NCI-H1105 treated with DMSO at 0.1 percent for 48 hours (cell line): ENCODE measurements around the gene DOK7.

Experiments used
- DNase-seq: peaks from one replicate; lab custom pipeline; 2025; lab: John Stamatoyannopoulos, UW

Gene DOK7

GRCh38 chr4:3487861-3488260 is 24.8 kb downstream of the DOK7 start:
- DNase-seq, result no peak

DNA sequence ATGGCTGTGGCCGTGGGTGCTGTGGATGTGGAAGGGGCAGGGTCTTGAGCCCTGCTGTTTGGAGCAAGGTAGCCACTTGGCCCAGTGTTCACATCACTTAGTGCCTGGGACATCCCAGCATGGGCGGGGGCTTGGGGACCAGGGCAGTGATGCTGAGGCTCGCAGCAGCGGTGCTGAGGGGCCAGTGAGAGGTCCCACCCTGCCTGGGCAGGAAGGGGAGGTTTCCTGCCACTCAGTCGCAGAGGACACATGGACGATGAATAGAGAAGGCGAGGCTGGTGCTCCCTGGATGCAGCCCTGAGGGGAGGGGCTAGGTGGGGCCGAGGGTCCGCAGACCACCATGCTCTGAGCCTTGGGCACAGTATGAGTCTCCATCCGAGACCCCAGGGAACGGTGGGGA is 25.7 kb downstream of the DOK7 start:
- DNase-seq, result no peak

DNA sequence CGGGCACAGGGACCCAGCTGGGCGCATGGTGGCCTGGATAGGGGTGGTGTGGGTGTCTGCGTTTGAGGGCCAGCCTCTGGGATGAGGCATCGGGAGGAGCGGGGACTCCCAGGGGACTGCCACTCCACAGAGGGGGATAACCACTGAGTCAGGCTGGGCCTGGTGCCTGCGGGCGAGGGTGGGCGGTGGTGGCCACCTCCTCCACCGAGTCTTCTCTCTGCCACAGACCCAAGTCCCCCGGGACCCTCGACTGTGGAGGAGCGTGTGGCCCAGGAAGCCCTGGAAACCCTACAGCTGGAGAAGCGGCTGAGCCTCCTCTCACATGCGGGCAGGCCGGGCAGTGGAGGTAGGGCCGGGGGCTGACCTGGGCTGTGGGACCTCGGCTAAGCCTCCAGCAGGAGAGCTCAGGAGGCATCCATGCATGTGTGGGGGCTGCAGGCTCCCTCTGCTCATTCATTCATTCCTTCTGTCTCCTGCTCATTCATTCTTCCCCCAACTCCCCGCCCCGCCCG is 26.4 kb downstream of the DOK7 start:
- DNase-seq, result no peak

GRCh38 chr4:3491681-3492405 is 28.7 kb downstream of the DOK7 start:
- no peak for DNase-seq

- no peak for DNase-seq
Observed at GRCh38 chr4:3492741-3493719, 29.9 kb downstream of the DOK7 start.

- DNase-seq, result no peak
Observed at GRCh38 chr4:3493720-3494461, 30.8 kb downstream of the DOK7 start.

DNA sequence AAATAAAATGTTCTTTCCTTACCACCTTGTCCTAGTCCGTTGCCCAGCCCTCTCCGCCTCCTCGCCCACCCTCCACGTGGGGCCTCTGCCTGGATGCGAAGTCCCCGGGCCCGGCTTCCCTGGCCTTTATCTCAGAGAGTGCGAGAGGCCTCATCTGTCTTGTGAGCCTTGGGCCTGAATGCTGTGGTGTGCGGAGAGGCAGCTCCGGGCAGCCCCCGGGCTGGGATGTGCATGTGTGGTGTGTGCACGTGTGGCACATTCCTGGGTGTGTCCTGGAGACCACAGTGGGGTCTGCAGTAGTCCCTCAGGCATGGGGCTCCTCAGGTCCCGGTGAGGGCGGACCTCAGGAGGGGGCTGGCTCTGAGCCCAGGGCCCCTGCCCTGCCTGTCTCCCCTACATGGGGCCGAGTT is 31.4 kb downstream of the DOK7 start:
- no peak for DNase-seq

GRCh38 chr4:3495204-3495975 is 32.3 kb downstream of the DOK7 start:
- DNase-seq, result no peak

- no peak for DNase-seq
Observed at GRCh38 chr4:3496021-3496420, 32.9 kb downstream of the DOK7 start.

DNA sequence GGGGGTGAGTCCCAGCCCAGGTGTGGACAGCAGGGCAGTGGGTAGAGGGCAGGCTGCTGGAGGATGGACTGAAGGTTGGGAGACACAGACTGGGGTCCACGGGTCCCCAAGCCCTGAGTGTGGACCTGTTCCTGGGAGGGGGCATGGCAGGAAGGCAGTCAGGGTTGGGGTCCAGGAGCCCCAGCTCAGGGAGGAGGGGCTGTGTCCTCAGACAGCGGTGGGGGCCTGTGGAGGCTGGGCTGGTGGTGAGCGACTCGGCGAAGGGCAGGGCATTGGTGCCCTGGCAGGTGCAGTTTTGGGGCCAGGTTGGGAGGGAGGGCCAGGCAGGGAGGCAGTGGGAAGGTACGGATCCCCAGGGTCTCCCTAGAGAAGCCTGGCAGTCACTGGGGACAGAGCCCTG is 34.0 kb downstream of the DOK7 start:
- DNase-seq, result no peak

GRCh38 chr4:3497523-3498389 is 34.6 kb downstream of the DOK7 start:
- no peak for DNase-seq

DNA sequence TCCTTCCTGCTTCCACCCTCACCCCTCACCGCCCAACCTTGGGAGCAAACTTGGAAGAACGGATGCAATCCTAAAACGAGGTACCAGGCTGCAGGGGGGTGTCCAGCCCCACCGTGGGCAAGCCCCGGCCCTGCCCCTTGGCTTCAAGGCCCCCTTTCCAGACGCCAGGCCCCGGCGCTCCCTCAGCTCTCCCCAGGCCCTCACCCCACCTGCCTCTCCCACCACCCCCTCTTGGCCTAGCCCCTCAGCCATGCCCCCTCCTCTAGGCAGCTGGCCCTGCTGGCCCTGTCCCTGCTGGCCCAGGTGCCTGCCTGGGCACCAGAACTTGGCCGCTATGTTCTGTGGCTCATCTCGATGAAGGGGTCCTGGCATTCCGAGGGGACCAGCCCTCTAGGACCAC is 35.3 kb downstream of the DOK7 start:
- no peak for DNase-seq

DNA sequence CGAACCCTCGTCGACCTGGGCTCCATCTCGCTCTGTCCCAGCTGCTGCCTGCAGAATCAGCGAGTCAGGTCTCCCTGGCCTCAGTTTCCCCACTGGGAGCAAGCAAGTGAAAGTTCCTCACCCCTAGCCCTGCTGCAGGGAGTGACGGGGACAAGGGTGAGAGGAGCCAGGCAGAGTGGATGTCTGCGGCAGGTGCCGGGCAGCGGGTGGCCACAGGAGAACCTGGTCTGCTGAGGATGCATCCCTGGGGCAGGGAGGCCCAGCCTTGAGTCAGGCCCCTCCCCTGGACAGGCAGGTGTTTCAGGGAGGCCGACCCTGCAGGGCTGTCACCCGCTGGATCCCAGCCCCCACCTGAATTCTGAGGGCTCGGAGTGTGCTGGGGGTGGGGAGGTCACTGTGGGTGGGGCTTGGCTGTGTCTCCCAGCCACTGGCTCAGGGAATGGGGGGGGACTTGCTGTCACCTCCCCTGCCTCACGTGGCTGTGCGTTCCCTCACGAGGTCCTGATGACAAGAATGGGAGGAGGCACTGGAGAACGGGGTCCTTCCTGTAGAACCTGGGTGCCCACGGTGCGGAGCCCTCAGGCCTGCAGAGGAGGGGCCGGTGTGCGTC is 35.9 kb downstream of the DOK7 start:
- DNase-seq, result no peak

DNA sequence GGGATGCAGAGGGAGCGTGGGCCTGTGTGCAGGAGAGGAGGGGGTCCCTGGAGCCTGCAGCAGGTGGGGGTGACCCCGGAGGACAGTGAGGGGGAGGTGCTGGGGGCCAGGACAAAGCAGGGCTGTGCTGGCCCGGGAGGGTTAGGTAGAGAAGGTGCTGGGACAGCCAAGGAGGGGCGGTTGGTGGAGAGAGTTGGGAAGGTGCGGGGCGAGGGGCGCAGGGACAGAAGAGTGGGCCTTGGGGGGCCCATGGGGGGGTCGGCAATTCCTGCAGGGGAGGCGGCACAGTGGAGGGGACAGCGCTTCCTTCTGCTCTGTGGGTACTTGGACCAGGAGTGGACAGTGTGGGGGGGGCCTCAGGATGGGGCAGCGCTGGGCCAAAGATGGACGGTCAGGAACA is 36.6 kb downstream of the DOK7 start:
- no peak for DNase-seq

DNA sequence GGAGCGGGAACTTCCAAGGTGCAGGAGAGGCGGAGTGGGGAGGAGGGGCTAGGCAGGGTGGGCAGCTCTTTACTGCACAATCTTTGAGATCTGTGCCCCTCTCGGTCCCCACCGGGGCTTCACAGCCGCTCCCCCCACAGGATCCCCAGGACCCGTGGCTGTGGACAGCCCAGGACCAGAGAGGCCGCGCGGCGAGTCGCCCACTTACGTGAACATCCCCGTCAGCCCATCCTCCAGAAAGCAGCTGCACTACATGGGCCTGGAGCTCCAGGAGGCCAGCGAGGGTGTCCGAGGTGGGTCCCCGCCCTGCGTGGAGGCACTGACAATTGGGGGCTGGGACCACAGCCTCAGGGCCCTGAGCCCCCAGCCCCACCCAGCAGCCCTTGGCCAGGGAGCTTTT is 37.0 kb downstream of the DOK7 start:
- no peak for DNase-seq

GRCh38 chr4:3500634-3501101 is 37.6 kb downstream of the DOK7 start:
- no peak for DNase-seq

DNA sequence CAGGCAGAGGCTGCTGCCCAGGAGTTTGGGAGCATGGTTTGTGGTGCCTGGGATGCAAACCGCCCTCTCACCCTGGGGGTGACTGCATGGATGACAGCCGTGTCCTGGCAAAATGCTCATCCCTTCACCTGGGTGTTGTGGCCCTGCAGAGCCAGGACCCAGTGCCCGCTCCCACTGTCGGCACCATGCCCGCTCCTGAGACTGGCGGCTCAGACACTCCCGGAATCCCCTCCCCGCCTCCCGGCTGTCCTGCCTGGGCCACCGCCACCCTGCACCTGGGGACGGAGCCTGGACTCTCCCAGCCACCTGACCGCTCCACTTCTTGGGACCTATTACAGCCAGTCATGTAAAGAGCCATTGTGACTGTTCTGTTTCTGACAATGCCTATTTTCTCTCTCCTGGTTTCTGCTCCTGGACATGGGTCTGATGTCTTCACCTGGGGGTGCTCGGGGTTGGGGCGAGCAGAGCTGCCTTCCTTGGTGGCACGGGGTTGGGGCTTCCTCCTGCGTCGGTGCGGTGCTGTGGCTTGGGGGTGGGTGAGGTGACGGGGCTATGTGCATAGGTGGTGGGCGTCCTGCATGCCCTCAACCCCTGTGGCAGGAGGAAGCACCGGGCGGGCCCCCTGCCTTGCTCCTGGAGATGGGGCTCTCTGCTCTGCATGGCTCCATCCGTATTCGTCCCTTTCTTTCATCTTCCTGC is 38.2 kb downstream of the DOK7 start:
- no peak for DNase-seq

GRCh38 chr4:3501825-3502425 is 38.8 kb downstream of the DOK7 start:
- no peak for DNase-seq
